HG03139 (cell line): Measurements from ENCODE around the gene ANHX.

Source experiments
- ATAC-seq: cut with Tn5 transposase; IDR thresholded peaks from one replicate; pipeline ENCODE4 v1.9.1; 2021; ENCODE audit not compliant: unreplicated experiment

ANHX gene

DNA sequence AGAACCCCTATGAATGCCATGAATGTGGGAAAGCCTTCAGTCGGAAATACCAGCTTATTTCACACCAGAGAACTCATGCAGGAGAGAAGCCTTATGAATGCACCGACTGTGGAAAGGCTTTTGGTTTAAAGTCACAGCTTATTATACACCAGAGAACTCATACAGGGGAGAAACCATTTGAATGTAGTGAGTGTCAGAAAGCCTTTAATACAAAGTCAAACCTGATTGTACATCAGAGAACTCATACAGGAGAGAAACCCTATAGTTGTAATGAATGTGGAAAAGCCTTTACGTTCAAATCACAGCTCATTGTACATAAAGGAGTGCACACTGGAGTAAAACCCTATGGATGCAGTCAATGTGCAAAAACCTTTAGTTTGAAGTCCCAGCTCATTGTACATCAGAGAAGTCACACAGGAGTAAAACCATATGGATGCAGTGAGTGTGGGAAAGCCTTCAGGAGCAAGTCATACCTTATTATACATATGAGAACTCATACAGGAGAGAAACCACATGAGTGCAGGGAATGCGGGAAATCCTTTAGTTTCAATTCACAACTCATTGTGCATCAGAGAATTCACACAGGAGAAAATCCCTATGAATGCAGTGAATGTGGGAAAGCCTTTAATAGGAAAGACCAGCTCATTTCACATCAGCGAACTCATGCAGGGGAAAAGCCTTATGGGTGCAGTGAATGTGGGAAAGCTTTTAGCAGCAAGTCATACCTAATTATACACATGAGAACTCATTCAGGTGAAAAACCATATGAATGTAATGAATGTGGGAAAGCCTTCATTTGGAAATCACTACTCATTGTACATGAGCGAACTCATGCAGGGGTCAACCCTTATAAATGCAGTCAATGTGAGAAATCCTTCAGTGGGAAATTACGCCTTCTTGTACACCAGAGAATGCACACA, 32.1 kb downstream of the ANHX start:
- no peak for ATAC-seq

DNA sequence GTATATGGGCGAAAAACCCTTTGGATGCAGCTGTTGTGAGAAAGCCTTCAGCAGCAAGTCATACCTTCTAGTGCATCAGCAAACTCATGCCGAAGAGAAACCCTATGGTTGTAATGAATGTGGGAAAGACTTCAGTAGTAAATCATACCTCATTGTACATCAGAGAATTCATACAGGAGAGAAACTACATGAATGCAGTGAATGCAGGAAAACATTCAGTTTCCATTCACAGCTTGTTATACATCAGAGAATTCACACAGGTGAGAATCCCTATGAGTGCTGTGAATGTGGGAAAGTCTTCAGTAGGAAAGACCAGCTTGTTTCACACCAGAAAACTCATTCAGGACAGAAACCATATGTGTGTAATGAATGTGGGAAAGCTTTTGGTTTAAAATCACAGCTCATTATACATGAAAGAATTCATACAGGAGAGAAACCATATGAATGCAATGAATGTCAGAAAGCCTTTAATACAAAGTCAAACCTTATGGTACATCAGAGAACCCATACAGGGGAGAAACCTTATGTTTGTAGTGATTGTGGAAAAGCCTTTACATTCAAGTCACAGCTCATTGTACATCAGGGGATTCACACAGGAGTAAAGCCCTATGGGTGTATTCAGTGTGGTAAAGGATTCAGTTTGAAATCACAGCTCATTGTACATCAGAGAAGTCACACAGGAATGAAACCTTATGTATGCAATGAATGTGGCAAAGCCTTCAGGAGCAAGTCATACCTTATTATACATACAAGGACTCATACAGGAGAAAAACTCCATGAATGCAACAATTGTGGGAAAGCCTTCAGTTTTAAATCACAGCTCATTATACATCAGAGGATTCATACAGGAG, 33.0 kb downstream of the ANHX start:
- no peak for ATAC-seq

DNA sequence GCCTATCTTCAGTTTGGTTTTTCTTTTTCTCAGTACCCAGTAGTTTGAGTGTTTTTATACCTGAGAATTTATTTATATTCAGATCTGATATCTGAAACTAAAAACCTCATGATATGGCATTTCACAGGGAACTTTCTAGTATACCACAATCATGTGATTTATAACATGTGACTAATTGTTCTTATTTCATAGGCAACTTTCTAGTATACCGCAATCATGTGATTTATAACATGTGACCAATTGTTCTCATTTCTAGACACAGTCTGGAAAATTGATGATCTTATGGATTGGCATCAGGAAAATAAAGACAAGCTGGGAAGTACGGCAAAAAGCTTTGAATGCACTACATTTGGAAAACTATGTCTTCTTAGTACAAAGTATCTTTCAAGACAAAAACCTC, 33.8 kb downstream of the ANHX start:
- no peak for ATAC-seq

DNA sequence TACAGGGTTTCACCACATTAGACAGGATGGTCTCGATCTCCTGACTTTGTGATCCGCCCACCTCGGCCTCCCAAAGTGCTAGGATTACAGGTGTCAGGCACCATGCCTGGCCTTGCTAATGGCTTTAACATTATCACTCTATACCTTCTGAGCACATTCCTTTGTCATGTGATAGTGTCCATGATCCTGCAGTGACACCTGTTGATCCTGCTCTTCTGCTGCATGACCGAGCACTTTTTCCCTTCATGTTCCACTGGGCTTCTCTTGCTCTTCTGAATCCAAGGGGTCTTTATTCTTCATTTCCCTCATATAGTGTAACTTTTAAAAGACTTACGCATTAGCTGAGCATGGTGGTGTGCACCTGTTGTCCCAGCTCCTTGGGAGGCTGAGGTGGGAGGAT, 42.8 kb downstream of the ANHX start:
- ATAC-seq, result no peak

DNA sequence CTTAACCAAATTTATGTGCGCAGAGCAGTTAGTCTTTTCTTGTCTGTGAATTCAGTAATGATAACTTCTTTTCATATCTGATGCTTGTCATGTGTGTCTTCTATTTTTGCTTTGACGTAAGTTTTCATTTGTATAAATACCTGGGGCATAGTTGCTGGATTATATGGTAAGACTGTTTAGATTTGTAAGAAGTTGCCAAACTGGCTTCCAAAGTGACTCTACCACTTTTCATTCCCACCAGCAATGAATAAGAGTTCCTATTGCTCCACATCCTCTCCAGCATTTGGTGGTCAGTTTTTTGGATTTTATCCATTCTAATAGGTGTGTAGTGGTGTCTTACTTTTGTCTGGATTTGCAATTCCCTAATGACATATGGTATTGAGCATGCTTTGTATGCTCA, 45.5 kb downstream of the ANHX start:
- ATAC-seq, result no peak

DNA sequence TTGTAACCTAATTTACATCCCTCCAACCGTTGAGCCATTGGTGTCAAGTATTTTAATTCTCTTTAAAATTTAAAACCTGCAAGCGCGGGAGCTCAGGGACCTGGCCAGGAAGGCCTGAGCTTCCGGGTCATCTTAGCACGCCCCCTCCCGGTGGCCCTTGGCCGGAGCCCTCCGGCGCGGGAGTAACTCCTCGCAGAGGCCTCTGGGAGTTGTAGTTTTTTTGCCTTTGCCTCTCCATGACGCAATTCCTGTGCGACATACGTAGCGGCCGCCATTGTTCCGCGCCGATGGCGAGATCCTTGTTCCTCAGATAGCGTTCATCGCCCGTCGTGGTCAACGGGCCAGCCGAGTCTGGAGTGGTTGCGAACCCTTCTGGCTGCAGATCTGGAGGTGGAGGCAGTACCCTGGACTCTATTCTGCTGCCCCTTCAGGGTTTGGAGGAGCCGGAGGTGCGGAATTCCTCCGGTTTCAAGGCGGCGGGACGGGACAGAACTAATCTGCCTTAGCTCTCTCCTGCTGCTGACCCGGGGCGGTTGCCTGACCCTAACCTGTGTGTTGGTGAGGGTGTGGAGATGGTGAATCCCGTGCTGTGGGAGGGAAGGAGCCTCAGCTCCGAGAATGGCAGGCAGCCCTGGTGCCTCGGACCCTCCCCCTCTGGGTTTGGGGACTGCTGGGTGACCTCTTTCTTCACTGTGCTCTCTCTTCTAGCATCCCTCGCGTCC, 54.3 kb downstream of the ANHX start, which contains the start of gene ZNF268:
TSS of gene ZNF268 (plus strand) at position 258 of the 722 bp plus-strand sequence. CDS start 503 bp downstream, outside the sequence.
- peak; percentile 98 for ATAC-seq

DNA sequence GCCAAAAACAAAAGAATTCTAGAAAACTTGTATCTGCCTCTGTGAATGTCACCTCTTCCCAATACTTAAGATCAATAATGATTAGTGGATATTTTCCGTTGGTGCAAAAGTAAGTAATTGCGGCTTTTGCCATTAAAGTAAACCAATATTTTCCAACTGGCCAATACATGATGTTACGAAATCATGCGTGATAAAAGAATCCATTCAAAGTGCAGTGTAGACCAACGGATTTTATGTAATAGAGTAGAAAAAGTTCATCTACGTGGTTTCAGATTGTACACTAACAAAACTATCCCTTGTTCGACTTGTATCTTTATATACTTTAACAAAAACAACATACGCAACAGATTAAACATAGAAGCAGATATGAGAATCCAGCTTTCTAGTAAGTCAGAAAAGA, 55.0 kb downstream of the ANHX start:
- no peak for ATAC-seq

DNA sequence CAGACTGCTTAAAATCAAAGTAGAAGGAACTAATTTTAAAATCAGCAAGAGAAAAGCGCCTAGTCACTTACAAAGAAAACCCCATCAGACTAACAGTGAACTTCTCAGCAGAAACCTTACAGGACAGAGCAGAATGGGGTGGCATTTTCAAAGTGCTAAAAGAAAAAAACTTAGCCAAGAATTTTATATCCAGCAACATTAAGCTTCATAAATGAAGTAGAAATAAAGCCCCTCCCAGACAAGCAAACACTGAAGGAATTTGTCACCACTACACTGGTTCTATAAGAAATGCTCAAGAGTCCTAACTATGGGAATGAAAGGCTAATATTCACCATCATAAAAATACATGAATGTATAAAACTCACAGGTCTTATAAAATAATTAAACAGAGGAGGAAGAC, 60.8 kb downstream of the ANHX start:
- ATAC-seq, result no peak

DNA sequence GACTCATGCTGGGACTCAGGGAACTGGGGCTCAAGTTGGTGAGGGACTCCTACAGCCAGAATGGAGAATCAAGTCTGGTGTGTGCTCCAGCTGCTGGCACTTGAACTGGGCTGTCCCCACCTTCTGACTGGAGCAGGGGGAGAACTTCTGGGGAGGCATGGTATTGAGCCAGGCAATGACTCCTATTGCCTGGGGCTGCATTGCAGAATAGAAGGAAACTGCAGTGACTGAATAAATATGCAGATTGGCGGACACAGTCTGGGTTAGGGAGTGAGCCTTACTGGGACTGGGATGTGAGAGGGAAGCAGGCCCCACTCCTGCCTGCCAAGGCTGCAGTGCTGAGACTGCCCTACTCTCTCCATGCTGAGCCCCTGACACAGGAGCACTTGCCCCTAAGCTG, 63.2 kb downstream of the ANHX start:
- no peak for ATAC-seq
